HG02938 (cell line): Measurements from ENCODE around the gene CYP19A1.
"Not testable (repeated sequence)": the region's sequence is repeated elsewhere in the genome, so short reads cannot be mapped to it uniquely, and the experiment has no call there.

ENCODE experiments used
- ATAC-seq: cut with Tn5 transposase; IDR thresholded peaks from one replicate; pipeline ENCODE4 v1.9.1; 2021; ENCODE audit warnings: mild to moderate bottlenecking, moderate library complexity; ENCODE audit not compliant: unreplicated experiment

The CYP19A1 gene

GRCh38 chr15:51302480-51302879, 35.9 kb downstream of the CYP19A1 start:
- no peak for ATAC-seq

DNA sequence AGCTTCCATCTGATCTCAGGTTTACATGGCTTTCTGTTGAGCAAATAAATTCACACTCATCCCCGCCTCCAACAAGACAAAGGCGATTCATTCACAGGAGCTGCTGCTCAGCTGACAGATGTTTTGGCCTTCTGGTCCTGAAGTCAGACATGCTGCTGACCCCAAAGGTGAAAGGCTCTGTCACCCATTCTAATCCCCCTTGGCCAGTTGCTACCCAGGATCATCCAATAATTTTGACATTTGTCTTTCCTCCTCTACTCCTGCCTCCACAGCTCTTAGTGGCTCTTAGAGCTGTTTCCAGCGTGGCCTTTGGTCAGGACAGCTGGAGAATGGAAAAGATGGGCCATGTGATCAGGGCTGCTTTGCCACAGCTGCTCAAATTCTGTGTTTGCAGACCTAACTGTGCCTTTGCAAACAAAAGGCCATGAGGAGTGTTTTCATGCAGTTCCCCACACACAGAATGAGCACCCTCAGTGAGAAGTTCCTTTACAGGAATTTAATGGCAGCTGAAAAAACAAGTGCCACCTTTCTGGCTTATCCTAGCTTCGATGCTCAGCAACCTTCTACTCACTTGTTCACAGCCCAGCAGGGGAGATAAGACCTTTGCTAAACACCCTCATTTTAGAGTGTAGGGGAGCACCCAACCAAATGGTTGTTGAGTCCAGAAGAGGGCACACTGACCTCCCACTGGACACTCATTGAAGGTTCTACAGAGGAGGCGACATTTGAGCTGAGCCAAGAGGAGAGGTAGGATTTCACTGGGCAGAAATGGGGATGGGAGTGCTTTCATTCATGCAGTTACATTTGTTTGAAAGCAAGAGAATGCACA, 39.0 kb downstream of the CYP19A1 start:
- ATAC-seq = no peak

GRCh38 chr15:51298620-51299019, 39.8 kb downstream of the CYP19A1 start:
- no peak for ATAC-seq

DNA sequence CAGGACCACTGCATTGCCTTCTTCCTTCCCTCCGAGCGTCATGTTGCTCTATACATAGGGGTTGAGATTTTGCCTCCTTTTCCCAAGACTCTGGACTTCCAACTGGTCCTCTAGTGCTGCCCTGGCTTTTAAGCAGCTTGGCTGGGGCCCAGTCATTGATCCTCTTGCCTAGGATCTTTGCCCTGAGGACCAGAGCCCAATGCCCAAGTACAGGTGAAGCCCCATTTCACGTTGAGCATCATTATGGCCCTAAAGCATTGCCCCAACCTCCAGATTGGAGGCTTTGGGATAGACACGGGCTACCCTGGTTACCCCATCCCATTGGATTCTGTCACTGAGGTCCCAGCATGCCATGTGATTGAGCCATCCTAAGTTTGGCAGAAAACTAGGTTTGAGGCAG, 47.7 kb downstream of the CYP19A1 start:
- no peak for ATAC-seq

- no peak for ATAC-seq
Observed at GRCh38 chr15:51289290-51289689, 49.1 kb downstream of the CYP19A1 start.

DNA sequence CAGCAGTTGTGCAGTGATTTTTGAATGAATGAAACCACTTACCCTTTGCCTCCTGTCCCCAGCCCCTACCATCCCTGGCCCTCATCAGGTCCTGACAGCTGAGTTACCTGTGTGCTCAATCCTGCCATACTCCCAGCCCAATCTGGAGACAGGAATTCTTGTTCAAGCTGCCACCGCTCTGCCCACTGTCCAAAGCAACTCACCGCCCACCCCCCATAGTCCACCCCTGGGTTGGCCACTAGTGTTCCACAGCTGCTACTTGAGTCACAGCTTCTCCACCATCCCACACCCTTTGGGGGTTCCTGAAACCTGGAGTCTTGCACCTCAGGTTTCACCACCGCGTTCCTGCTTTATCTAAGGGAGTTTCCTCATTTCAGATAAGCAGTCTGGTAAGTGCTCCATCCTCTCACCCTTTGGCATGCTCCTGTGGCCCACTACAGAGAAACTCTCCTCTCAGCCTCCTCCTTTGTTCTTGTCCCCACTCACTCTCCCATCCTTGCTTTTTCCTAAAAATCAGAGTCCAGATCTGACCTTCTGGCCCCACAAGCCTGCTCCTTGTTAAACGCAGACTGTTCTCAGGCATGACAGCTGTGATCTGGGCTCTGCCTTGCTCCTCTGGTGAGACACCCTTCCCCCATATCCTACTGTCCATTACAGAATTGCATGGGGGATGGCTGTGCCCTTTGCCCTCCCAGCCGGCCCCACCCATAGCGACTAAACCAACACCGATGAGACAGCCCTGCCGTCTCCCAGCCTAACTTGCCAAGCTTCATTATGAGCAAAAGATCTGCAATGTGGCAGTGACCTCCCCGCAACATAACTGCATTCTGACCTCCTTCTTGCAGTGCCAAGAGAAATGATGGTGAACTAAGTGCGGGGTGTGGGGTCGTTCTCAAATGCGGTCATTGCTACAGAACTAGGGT, 50.0 kb downstream of the CYP19A1 start:
- no peak for ATAC-seq

- ATAC-seq = no peak
Observed at GRCh38 chr15:51286816-51287215, 51.6 kb downstream of the CYP19A1 start.

GRCh38 chr15:51285399-51285798, 53.0 kb downstream of the CYP19A1 start:
- no peak for ATAC-seq

- ATAC-seq = no peak
Observed at GRCh38 chr15:51284871-51285270, 53.5 kb downstream of the CYP19A1 start.

GRCh38 chr15:51283026-51283425, 55.4 kb downstream of the CYP19A1 start:
- ATAC-seq = no peak

DNA sequence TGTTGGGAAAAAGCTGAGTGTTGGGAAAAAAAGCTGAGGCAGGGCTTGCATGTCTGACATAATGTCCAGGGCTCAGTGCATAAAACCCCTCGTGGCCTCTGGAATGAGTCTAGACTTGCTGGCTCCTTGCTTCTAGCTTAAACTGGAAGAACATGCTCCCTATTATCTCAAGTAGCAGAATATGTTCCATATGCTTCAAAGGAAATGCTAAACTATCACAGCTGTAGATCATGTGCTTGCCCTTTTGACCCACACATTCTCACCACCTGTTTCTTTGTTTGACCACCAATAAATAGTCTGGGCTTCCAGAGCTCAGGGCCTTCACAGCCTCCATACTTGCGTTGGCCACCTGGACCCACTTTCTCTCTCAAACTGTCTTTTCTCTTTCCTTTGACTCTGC, 56.2 kb downstream of the CYP19A1 start:
- ATAC-seq = not testable (repeated sequence)

- no peak for ATAC-seq
Observed at GRCh38 chr15:51281368-51281967, 56.9 kb downstream of the CYP19A1 start.

DNA sequence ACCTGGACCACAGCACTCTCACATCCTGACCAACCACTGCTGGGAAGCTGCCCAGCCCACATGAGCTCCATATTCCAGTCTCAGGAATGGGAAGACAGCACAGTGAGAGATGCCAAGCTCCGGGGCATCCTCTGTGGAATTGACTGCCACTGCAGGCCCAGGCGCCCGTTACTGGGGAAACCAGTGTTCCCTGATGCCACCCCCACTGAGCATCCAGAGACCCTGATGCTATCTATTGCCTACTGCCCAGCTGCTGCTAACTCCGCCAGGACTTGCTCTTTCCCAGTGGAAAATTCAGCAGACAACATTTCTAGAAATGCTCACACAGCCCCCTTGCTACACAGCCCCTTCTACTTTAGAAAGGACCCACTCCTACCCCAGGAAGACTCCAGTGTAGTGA, 57.6 kb downstream of the CYP19A1 start:
- ATAC-seq = no peak

DNA sequence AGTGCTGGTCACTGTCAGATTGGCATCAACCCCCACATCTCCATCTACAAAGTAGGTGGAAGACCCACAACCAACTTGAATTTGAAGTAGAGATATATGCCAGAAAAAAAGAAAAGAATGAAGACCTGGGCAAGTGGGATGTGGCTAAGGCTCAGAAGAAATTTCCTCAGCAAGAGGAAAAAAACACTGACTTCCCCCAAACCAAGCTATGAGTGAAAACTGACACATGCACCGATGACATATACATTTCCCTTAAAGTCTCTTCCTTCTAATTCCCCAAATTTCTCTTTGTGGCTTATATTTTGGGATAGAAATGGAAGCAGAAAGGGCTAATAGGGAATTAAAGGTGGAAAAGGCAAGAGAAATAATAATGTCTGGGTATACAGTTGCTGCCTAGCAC, 59.0 kb downstream of the CYP19A1 start:
- ATAC-seq = no peak

DNA sequence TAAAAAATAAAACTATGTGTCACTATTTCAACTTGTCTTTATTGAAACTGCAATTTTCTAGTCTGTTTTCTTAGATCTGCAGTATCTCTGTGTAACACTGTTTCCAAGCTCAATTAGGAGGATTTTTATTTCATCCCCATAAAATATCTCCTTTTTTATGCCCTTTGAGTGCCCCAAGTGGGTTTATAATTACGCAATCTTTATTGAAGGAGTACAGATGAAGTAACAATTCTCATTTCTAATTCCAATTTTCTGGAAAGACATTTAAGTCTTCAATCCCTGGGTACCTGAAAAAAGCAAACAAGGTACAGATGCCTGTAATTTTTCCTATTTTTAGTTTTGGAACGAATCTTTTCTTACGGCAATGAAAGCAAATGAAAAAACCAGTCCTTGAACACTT, 61.3 kb downstream of the CYP19A1 start:
- ATAC-seq = no peak

DNA sequence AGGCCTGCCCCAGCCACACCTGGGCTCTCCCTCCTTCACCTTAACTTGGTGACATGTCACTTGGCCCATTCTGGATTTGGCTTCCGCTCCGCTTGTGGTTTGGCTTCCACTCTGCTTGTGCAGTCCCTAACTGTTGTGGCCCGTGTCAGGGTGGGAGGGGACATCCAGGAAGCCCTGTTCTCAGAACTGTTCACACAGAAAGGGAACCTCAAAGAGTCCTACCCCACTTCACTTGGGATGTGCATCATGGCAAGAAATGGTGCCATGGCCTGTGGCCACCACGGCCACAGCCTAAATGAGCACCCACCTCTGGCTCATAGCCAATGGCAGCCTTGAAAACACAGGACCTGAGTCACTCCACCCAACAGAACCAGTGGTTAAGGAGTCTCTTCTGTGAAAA, 63.4 kb downstream of the CYP19A1 start:
- no peak for ATAC-seq

GRCh38 chr15:51270706-51271105, 67.7 kb downstream of the CYP19A1 start:
- no peak for ATAC-seq

DNA sequence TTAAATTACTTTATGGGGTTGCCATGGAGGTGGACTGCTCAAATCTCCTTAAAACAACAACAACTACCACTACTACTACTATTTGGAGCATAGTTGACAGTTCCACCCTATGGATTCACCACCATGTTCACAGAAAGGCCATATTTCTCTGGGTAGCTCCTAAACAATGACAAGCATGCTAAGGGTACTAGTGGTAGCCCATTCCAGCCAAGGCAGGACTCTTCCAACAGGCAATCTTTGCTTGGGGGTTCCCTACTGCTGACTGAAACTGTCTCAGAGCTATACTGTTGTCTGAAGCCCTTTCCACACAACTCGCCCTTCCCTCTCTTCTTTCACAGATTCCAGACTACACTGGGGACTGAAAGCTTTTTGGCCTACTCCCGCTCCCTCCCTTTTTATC, 68.9 kb downstream of the CYP19A1 start:
- ATAC-seq = no peak

GRCh38 chr15:51267703-51268083, 70.7 kb downstream of the CYP19A1 start:
- ATAC-seq = no peak

GRCh38 chr15:51267051-51267702, 71.2 kb downstream of the CYP19A1 start:
- ATAC-seq = no peak

GRCh38 chr15:51266656-51267050, 71.7 kb downstream of the CYP19A1 start:
- ATAC-seq = no peak
